Measurements from ENCODE around the gene G6PC3.
"Not testable (repeated sequence)": the region's sequence is repeated elsewhere in the genome, so short reads cannot be mapped to it uniquely, and the experiment has no call there.

The G6PC3 gene

GRCh38 chr17:44082256-44082927 lies 11.9 kb downstream of the G6PC3 start:
- in situ Hi-C loops (cut with MboI; ENCODE audit: low sequenced_read_pairs) = no loop called here

GRCh38 chr17:44083250-44083849 lies 12.8 kb downstream of the G6PC3 start:
- in situ Hi-C loops (cut with MboI; ENCODE audit: low sequenced_read_pairs) = no loop called here

- in situ Hi-C loops (cut with MboI; ENCODE audit: low sequenced_read_pairs) = no loop called here
These were observed 13.6 kb downstream of the G6PC3 start for GRCh38 chr17:44084131-44084538.

GRCh38 chr17:44084921-44085320 lies 14.4 kb downstream of the G6PC3 start:
- in situ Hi-C loops (cut with MboI; ENCODE audit: low sequenced_read_pairs) = no loop called here

GRCh38 chr17:44085908-44086307 lies 15.4 kb downstream of the G6PC3 start:
- in situ Hi-C loops (cut with MboI; ENCODE audit: low sequenced_read_pairs) = no loop called here

GRCh38 chr17:44086364-44087311 lies 16.1 kb downstream of the G6PC3 start:
- in situ Hi-C loops (cut with MboI; ENCODE audit: low sequenced_read_pairs) = no loop called here

GRCh38 chr17:44087319-44087718 lies 16.8 kb downstream of the G6PC3 start:
- in situ Hi-C loops (cut with MboI; ENCODE audit: low sequenced_read_pairs) = no loop called here

- in situ Hi-C loops (cut with MboI; ENCODE audit: low sequenced_read_pairs) = no loop called here
These were observed 17.7 kb downstream of the G6PC3 start for GRCh38 chr17:44088254-44088653.

GRCh38 chr17:44091200-44091997 lies 20.9 kb downstream of the G6PC3 start:
- in situ Hi-C loops (cut with MboI; ENCODE audit: low sequenced_read_pairs) = no loop called here

GRCh38 chr17:44092051-44092450 lies 21.5 kb downstream of the G6PC3 start:
- in situ Hi-C loops (cut with MboI; ENCODE audit: low sequenced_read_pairs) = no loop called here

GRCh38 chr17:44093231-44093900 lies 22.8 kb downstream of the G6PC3 start:
- in situ Hi-C loops (cut with MboI; ENCODE audit: low sequenced_read_pairs) = no loop called here

GRCh38 chr17:44094701-44095387 lies 24.3 kb downstream of the G6PC3 start:
- in situ Hi-C loops (cut with MboI; ENCODE audit: low sequenced_read_pairs) = no loop called here

- in situ Hi-C loops (cut with MboI; ENCODE audit: low sequenced_read_pairs) = no loop called here
These were observed 24.8 kb downstream of the G6PC3 start for GRCh38 chr17:44095388-44095646.

GRCh38 chr17:44095647-44096496 lies 25.3 kb downstream of the G6PC3 start:
- in situ Hi-C loops (cut with MboI; ENCODE audit: low sequenced_read_pairs) = no loop called here

GRCh38 chr17:44097110-44097958 lies 26.8 kb downstream of the G6PC3 start:
- in situ Hi-C loops (cut with MboI; ENCODE audit: low sequenced_read_pairs) = no loop called here

GRCh38 chr17:44101858-44102257 lies 31.3 kb downstream of the G6PC3 start:
- in situ Hi-C loops (cut with MboI; ENCODE audit: low sequenced_read_pairs) = not testable (repeated sequence)

- in situ Hi-C loops (cut with MboI; ENCODE audit: low sequenced_read_pairs) = no loop called here
These were observed 32.5 kb downstream of the G6PC3 start for GRCh38 chr17:44102849-44103622.

All from hTERT RPE-1 (cell line).